ENCODE data around the gene WFDC8. TPM values are rescaled to one million over a fixed set of nuclear protein-coding genes. Genes with fewer than 3 reads are reported as not detected.
A peak's percentile ranks its signal among the peaks of the same experiment; 100 is the strongest.

WFDC8 gene
- total RNA-seq (2016; rRNA removed; fragmentation: Illumina TruSeq; extraction: Trizol) (not detected in 2 replicates), polyA plus RNA-seq (2011; rRNA removed) (not detected in 2 replicates), polyA minus RNA-seq (2011; rRNA and poly(A)+ RNA removed; ENCODE audit: low replicate concordance) (not detected in 2 replicates), Bru-seq, nascent RNA (not detected), BruChase-seq, experiment 1, labeled RNA remaining after a 6-hour chase (not detected), BruChase-seq, experiment 2, labeled RNA remaining after a 2-hour chase (not detected)
- not detected in 2 replicates for total RNA-seq (2016; cell fraction: cytosol; rRNA removed; fragmentation: Illumina TruSeq; extraction: Trizol; ENCODE audit: low read depth)
- total RNA-seq (2016; cell fraction: insoluble cytoplasmic fraction; rRNA removed; fragmentation: Illumina TruSeq; extraction: Trizol) = not detected in 2 replicates
- total RNA-seq (2016; cell fraction: membrane; rRNA removed; fragmentation: Illumina TruSeq; extraction: Trizol) = not detected in 2 replicates
- not detected in 2 replicates for total RNA-seq (2016; cell fraction: nucleus; rRNA removed; fragmentation: Illumina TruSeq; extraction: Trizol)
- polyA plus RNA-seq (2011; cell fraction: cytosol; rRNA removed) = not detected in 2 replicates
- not detected in 2 replicates for polyA plus RNA-seq (2011; cell fraction: nucleus; rRNA removed)
- polyA plus RNA-seq (2012) = not detected in 2 replicates
- polyA plus RNA-seq (2016; cell fraction: cytosol; fragmentation: Illumina TruSeq; extraction: Trizol; ENCODE audit: low read depth) = not detected in 2 replicates
- not detected in 2 replicates for polyA plus RNA-seq (2016; cell fraction: insoluble cytoplasmic fraction; fragmentation: Illumina TruSeq; extraction: Trizol; ENCODE audit: low read depth)
- polyA plus RNA-seq (2016; cell fraction: membrane; fragmentation: Illumina TruSeq; extraction: Trizol; ENCODE audit: low read depth) = not detected in 2 replicates
- polyA plus RNA-seq (2016; cell fraction: nucleus; fragmentation: Illumina TruSeq; extraction: Trizol; ENCODE audit: insufficient read depth, low read depth) = not detected in 2 replicates
- polyA minus RNA-seq (2011; cell fraction: cytosol; rRNA and poly(A)+ RNA removed) = not detected in 2 replicates
- not detected in 2 replicates for polyA minus RNA-seq (2011; cell fraction: nucleus; rRNA and poly(A)+ RNA removed)
- long read RNA-seq, experiment 1 = 0 reads
- long read RNA-seq, experiment 2 = 0 reads

GRCh38 chr20:45579184-45579583 is at the start of gene WFDC8:
Gene WFDC8, minus strand, starts transcription at chr20:45579284. Its CDS starts 37 bp downstream, at chr20:45579247.
- Histone ChIP-seq H3K9ac (ENCODE audit: insufficient read depth, low read depth, low read length) (no peak within 1 kb of the TSS), H3K27ac (ENCODE audit: extremely low read length, insufficient read depth, low read length) (no peak within 1 kb of the TSS), H3K4me3 (replicated peaks in 1 of 3; ENCODE audit: insufficient read depth in 1 of 3, low read depth in 2 of 3, low read length in 3 of 3) (no peak within 1 kb of the TSS), H3K36me3 (replicated peaks in 1 of 2; ENCODE audit: control insufficient read depth in 1 of 2, insufficient read depth in 2 of 2, low read length in 2 of 2) (no peaks in the 10 kb centered on the region), H3K4me1 (ENCODE audit: insufficient read depth, low read length) (peaks cover 5% of the 10 kb centered on the region; the same call in 1 of the 2 replicates), H3K27me3 (ENCODE audit: control insufficient read depth in 1 of 2, insufficient read depth in 2 of 2, low read length in 2 of 2) (peaks cover 0 to 14% of the 10 kb centered on the region in 2 experiments; a peak in 3 of 5 replicates), H2AFZ (ENCODE audit: low read length) (no peak within 1 kb of the TSS), H4K20me1 (ENCODE audit: insufficient read depth, low read length) (no peaks in the 10 kb centered on the region), H3K4me2 (ENCODE audit: low read depth, low read length) (no peak within 1 kb of the TSS), H3K79me2 (ENCODE audit: insufficient read depth, low read length) (no peaks in the 10 kb centered on the region), H3K9me3 (ENCODE audit: low read length) (no peaks in the 10 kb centered on the region)
- intact Hi-C loops (cut with micrococcal nuclease; ENCODE audit: unreplicated experiment) = no loop called here
- CTCF ChIA-PET (ENCODE audit: low intra/inter-chr PET ratio, low total read pairs) = no interaction called here
- TF ChIP-seq TCF7 (IDR thresholded peaks at IDR 0.05; ENCODE audit: low read depth) = no peak
- no peak for TF ChIP-seq ZNF850 (CRISPR knock-in tag; conservative IDR thresholded peaks at IDR 0.05)
- in situ Hi-C loops (cut with HindIII; ENCODE audit: extremely low pct_ligation_motif_present, low pct_unique_long_range_greater_than_20kb) = no loop called here
- ATAC-seq (no peak; the same call in 2 of the 3 replicates), DNase-seq (ENCODE audit: low spot score) (no peak), FAIRE-seq (no peak)
- POLR2A ChIA-PET = no interaction called here
- WGBS (ENCODE audit: low lambda C conversion rate) = 17% methylated on average over 4 of the region's 4 CpGs
- BruUV-seq (replicated peaks) = no TSS peak

GRCh38 chr20:45626540-45626939 is 47.5 kb upstream of the WFDC8 start:
- ATAC-seq (no peak), DNase-seq (ENCODE audit: low spot score) (no peak), FAIRE-seq (peak; percentile 26)
- intact Hi-C loops (cut with micrococcal nuclease; ENCODE audit: unreplicated experiment) (no loop called here), in situ Hi-C loops (cut with HindIII; ENCODE audit: extremely low pct_ligation_motif_present, low pct_unique_long_range_greater_than_20kb) (no loop called here)
- Histone ChIP-seq H3K9me3 (ENCODE audit: low read length) (no peaks in the 10 kb centered on the region), H3K4me3 (replicated peaks in 1 of 3; ENCODE audit: insufficient read depth in 1 of 3, low read depth in 2 of 3, low read length in 3 of 3) (no peak overlapping the region), H3K36me3 (replicated peaks in 1 of 2; ENCODE audit: control insufficient read depth in 1 of 2, insufficient read depth in 2 of 2, low read length in 2 of 2) (no peaks in the 10 kb centered on the region), H3K27ac (ENCODE audit: extremely low read length, insufficient read depth, low read length) (no peak overlapping the region), H3K4me2 (ENCODE audit: low read depth, low read length) (no peak overlapping the region), H3K4me1 (ENCODE audit: insufficient read depth, low read length) (peaks cover 5% of the 10 kb centered on the region), H4K20me1 (ENCODE audit: insufficient read depth, low read length) (no peaks in the 10 kb centered on the region), H3K27me3 (ENCODE audit: control insufficient read depth in 1 of 2, insufficient read depth in 2 of 2, low read length in 2 of 2) (no peaks in the 10 kb centered on the region; a peak in 1 of 5 replicates), H2AFZ (ENCODE audit: low read length) (no peak overlapping the region), H3K9ac (ENCODE audit: insufficient read depth, low read depth, low read length) (no peak overlapping the region), H3K79me2 (ENCODE audit: insufficient read depth, low read length) (no peaks in the 10 kb centered on the region)
- TF ChIP-seq ZNF274 (CRISPR knock-in tag; IDR thresholded peaks at IDR 0.05) (no peak), BCL6 (CRISPR knock-in tag; IDR thresholded peaks at IDR 0.05) (no peak), ZNF597 (CRISPR knock-in tag; IDR thresholded peaks at IDR 0.05) (no peak), GMEB1 (CRISPR knock-in tag; IDR thresholded peaks at IDR 0.05; ENCODE audit: borderline replicate concordance) (no peak)
- no TSS peak for BruUV-seq (replicated peaks)
- WGBS (ENCODE audit: low lambda C conversion rate) = 2% methylated on average over 2 of the region's 2 CpGs
- ChIA-PET CTCF (ENCODE audit: low intra/inter-chr PET ratio, low total read pairs) (no interaction called here), POLR2A (no interaction called here)
